Measurements from ENCODE around the gene SCMH1.

Gene SCMH1

DNA sequence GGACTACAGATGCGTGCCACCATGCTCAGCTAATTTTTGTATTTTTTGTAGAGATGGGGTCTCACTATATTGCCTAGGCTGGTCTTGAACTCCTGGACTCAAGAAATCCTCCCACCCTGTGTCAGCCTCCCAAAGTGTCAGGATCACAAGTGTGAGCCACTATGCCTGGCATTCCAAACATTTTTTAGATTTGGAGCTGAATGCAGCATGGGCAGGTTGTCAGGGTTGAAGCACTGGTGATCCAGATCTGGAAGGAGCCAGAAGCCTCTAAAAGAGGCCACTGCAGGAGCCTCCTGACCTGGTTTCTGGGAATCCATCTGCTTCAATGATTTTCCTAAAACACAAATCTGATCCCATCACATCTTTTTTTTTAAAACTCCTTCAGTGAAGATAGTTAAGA, 264.4 kb downstream of the SCMH1 start:
- H3K27ac ChIP-seq = no peak overlapping the region
- no peak overlapping the region for H3K9ac ChIP-seq
- H3K36me3 ChIP-seq (ENCODE audit: control insufficient read depth, insufficient read depth, low read length) = no peaks in the 10 kb centered on the region
- no peaks in the 10 kb centered on the region for H3K79me2 ChIP-seq
- H3K27me3 ChIP-seq (ENCODE audit: control insufficient read depth, insufficient read depth, low read length) = no peaks in the 10 kb centered on the region
- H3K9me3 ChIP-seq (ENCODE audit: control insufficient read depth, low read length) = no peaks in the 10 kb centered on the region
- H3K4me3 ChIP-seq (ENCODE audit: low read depth, low read length) = no peak overlapping the region
- TF ChIP-seq CTCF (IDR thresholded peaks at IDR 0.05) = no peak
- H2AFZ ChIP-seq = no peak overlapping the region
- peaks cover 6% of the 10 kb centered on the region for H3K4me1 ChIP-seq
- no peak overlapping the region for H3K4me2 ChIP-seq (ENCODE audit: low read length)
